ENCODE data around the gene MAPKAP1. TPM values are rescaled to one million over a fixed set of nuclear protein-coding genes. Genes with fewer than 3 reads are reported as not detected.

Gene MAPKAP1
- polyA plus RNA-seq, 3 donors = 39.9 to 57.5 (median 44.1) TPM

GRCh38 chr9:125663127-125663526 is 43.9 kb downstream of the MAPKAP1 start:
- 8% methylated on average over 3 of the region's 3 CpGs for WGBS (ENCODE audit: insufficient coverage)
- Mint-ChIP-seq H3K27me3 (ENCODE audit: low read depth in 3 of 3) (no peaks in the 10 kb centered on the region), H3K36me3 (peaks cover 22 to 30% of the 10 kb centered on the region in 2 donors), H3K4me1 (peaks cover 10% of the 10 kb centered on the region), H3K9me3 (no peaks in the 10 kb centered on the region), H3K27ac (peak overlapping the region in 6 of 7 donors; percentile 55 to 96 (median 76)), H3K4me3 (peak overlapping the region in 1 of 2 donors; percentile 52)
- intact Hi-C loops (cut with micrococcal nuclease) = no loop called here
- H4K20me1 ChIP-seq (ENCODE audit: insufficient read depth, low read length) = no peaks in the 10 kb centered on the region
- no peak overlapping the region for H3K4me2 ChIP-seq (replicated peaks; ENCODE audit: extremely low read depth, low read length, poor library complexity, severe bottlenecking)
- H3K27me3 ChIP-seq (ENCODE audit: control insufficient read depth in 2 of 2, insufficient read depth in 2 of 2, low read length in 2 of 2) = no peaks in the 10 kb centered on the region
- H3K36me3 ChIP-seq (replicated peaks in 1 of 2; ENCODE audit: control insufficient read depth in 1 of 2, insufficient read depth in 2 of 2, low read length in 2 of 2) = peaks cover 13 to 41% of the 10 kb centered on the region in 2 donors
- peak overlapping the region in 1 of 2 donors; percentile 66 for H3K27ac ChIP-seq (ENCODE audit: low read depth in 1 of 2, low read length in 2 of 2)
- no peak for TF ChIP-seq CTCF (IDR thresholded peaks at IDR 0.05)
- peak overlapping the region; percentile 12 for H3K9ac ChIP-seq (ENCODE audit: insufficient read depth, low read length, poor library complexity, severe bottlenecking)
- no peaks in the 10 kb centered on the region for H3K9me3 ChIP-seq (replicated peaks in 1 of 2; ENCODE audit: control insufficient read depth in 1 of 2, insufficient read depth in 1 of 2, low read length in 2 of 2)
- peak; percentile 53 to 81 (median 80) for DNase-seq
- peaks cover 6 to 8% of the 10 kb centered on the region in 2 donors for H3K4me1 ChIP-seq (ENCODE audit: control insufficient read depth in 1 of 2, insufficient read depth in 2 of 2, low read length in 2 of 2)
- H2AFZ ChIP-seq (ENCODE audit: insufficient read depth, low read depth, low read length, poor library complexity, severe bottlenecking) = no peak overlapping the region
- no peaks in the 10 kb centered on the region for H3K79me2 ChIP-seq (ENCODE audit: insufficient read depth, low read length)
- no peak overlapping the region for H3K4me3 ChIP-seq (replicated peaks in 1 of 3; ENCODE audit: low read depth in 2 of 3, low read length in 3 of 3)

GRCh38 chr9:125660557-125660956 is 46.5 kb downstream of the MAPKAP1 start:
- no peak for TF ChIP-seq CTCF (IDR thresholded peaks at IDR 0.05)
- 100% methylated on average over 1 of the region's 6 CpGs for WGBS (ENCODE audit: insufficient coverage)
- H3K4me2 ChIP-seq (replicated peaks; ENCODE audit: extremely low read depth, low read length, poor library complexity, severe bottlenecking) = no peak overlapping the region

More at GRCh38 chr9:125660557-125660956, 46.5 kb downstream of the MAPKAP1 start:
- intact Hi-C loops (cut with micrococcal nuclease) = no loop called here
- H3K9me3 ChIP-seq (replicated peaks in 1 of 2; ENCODE audit: control insufficient read depth in 1 of 2, insufficient read depth in 1 of 2, low read length in 2 of 2) = no peaks in the 10 kb centered on the region
- no peak for DNase-seq
- Mint-ChIP-seq H3K27me3 (ENCODE audit: low read depth in 3 of 3) (no peaks in the 10 kb centered on the region), H3K36me3 (peaks cover 29 to 39% of the 10 kb centered on the region in 2 donors), H3K4me1 (peaks cover 10% of the 10 kb centered on the region), H3K9me3 (no peaks in the 10 kb centered on the region), H3K27ac (no peak overlapping the region), H3K4me3 (no peak overlapping the region)
- no peaks in the 10 kb centered on the region for H3K79me2 ChIP-seq (ENCODE audit: insufficient read depth, low read length)
- H3K4me3 ChIP-seq (replicated peaks in 1 of 3; ENCODE audit: low read depth in 2 of 3, low read length in 3 of 3) = no peak overlapping the region
- H3K27ac ChIP-seq (ENCODE audit: low read depth in 1 of 2, low read length in 2 of 2) = peak overlapping the region in 1 of 2 donors; percentile 24
- no peak overlapping the region for H2AFZ ChIP-seq (ENCODE audit: insufficient read depth, low read depth, low read length, poor library complexity, severe bottlenecking)
- peaks cover 6 to 8% of the 10 kb centered on the region in 2 donors for H3K4me1 ChIP-seq (ENCODE audit: control insufficient read depth in 1 of 2, insufficient read depth in 2 of 2, low read length in 2 of 2)
- no peaks in the 10 kb centered on the region for H4K20me1 ChIP-seq (ENCODE audit: insufficient read depth, low read length)
- peaks cover 4 to 41% of the 10 kb centered on the region in 2 donors for H3K36me3 ChIP-seq (replicated peaks in 1 of 2; ENCODE audit: control insufficient read depth in 1 of 2, insufficient read depth in 2 of 2, low read length in 2 of 2)
- H3K9ac ChIP-seq (ENCODE audit: insufficient read depth, low read length, poor library complexity, severe bottlenecking) = no peak overlapping the region
- no peaks in the 10 kb centered on the region for H3K27me3 ChIP-seq (ENCODE audit: control insufficient read depth in 2 of 2, insufficient read depth in 2 of 2, low read length in 2 of 2)
